A673 (cell line): ENCODE results near the gene GALNT2. TPM values are rescaled to one million over a fixed set of nuclear protein-coding genes. Genes with fewer than 3 reads are reported as not detected.

Source experiments
- BruUV-seq: library from RNA; stranded (reverse); fragments of 400-500 nt; replicated peaks from 2 replicates; lab custom pipeline; 2021; lab: Mats Ljungman, UMichigan
- CTCF ChIA-PET: fragments of 300-600 bp; sonication (Branson Sonifier 250); formaldehyde crosslinking; loops from one replicate; lab custom pipeline; 2022; ENCODE audit warnings: antibody characterized with exemption; lab: Charles Lee
- POLR2A ChIA-PET: fragments of 300-600 bp; sonication (Branson Sonifier 250); formaldehyde crosslinking; loops from one replicate; lab custom pipeline; 2022; ENCODE audit warnings: antibody characterized with exemption; ENCODE audit not compliant: low non-redundant PET; lab: Charles Lee
- DNase-seq: peaks from one replicate; pipeline ENCODE4 v3.0.0-alpha.2; 2015; ENCODE audit warnings: low spot score
- H3K27ac ChIP-seq: fragments of 200-600 bp; sonication (generic); 2 replicates; pipeline ENCODE4 v1.5.1; 2016; ENCODE audit warnings: mixed run types, low read depth, mild to moderate bottlenecking, mixed read lengths, antibody characterized with exemption, low read length; ENCODE audit not compliant: poor library complexity, severe bottlenecking
- H3K27me3 ChIP-seq: fragments of 200-600 bp; sonication (generic); replicated peaks from 2 replicates; pipeline ENCODE4 v1.6.1; 2017; ENCODE audit warnings: mixed run types, low read depth, mild to moderate bottlenecking, mixed read lengths, antibody characterized with exemption, low read length; ENCODE audit not compliant: insufficient read depth, poor library complexity
- H3K36me3 ChIP-seq: fragments of 200-600 bp; sonication (generic); 2 replicates; pipeline ENCODE4 v1.6.1; 2016; ENCODE audit warnings: mixed run types, mild to moderate bottlenecking, mixed read lengths, antibody characterized with exemption, low read length; ENCODE audit not compliant: insufficient read depth, poor library complexity, severe bottlenecking
- H3K4me1 ChIP-seq: fragments of 200-600 bp; sonication (generic); 2 replicates; pipeline ENCODE4 v1.6.1; 2017; ENCODE audit warnings: mixed run types, mild to moderate bottlenecking, mixed read lengths, antibody characterized with exemption, low read length; ENCODE audit not compliant: insufficient read depth, poor library complexity, severe bottlenecking
- H3K4me3 ChIP-seq: fragments of 200-600 bp; sonication (generic); 2 replicates; pipeline ENCODE4 v1.5.1; 2016; ENCODE audit warnings: low read depth, mixed run types, mild to moderate bottlenecking, mixed read lengths, low read length; ENCODE audit not compliant: poor library complexity, severe bottlenecking
- H3K9me3 ChIP-seq: fragments of 200-600 bp; sonication (generic); 2 replicates; pipeline ENCODE4 v1.6.1; 2016; ENCODE audit warnings: mixed run types, low read depth, mild to moderate bottlenecking, mixed read lengths, antibody characterized with exemption, low read length; ENCODE audit not compliant: poor library complexity, severe bottlenecking
- EZH2 ChIP-seq: fragments of 200-600 bp; sonication (generic); IDR thresholded peaks from 2 replicates; pipeline ENCODE4 v1.6.1; 2017; ENCODE audit warnings: borderline replicate concordance, low read depth, mild to moderate bottlenecking, mixed read lengths, antibody characterized with exemption, low read length; ENCODE audit not compliant: poor library complexity, severe bottlenecking
- intact Hi-C: fragments of 100-400 bp; cut with micrococcal nuclease; formaldehyde crosslinking; loops from one replicate; pipeline ENCODE4 v1.10.0; 2022; ENCODE audit not compliant: unreplicated experiment
- total RNA-seq: library from RNA; stranded (reverse); gene quantifications from 2 replicates; pipeline ENCODE4 v1.2.3, GENCODE V29; 2021
- TF ChIP-seq, protein P1 (sequence below): fragments of 300-800, 200-600 bp; sonication (generic); conservative IDR thresholded peaks from 2 replicates; pipeline ENCODE4 v1.5.1; 2017; ENCODE audit warnings: low read depth, mild to moderate bottlenecking, antibody characterized with exemption, low read length, moderate library complexity, mixed read lengths

The GALNT2 gene
- total RNA-seq, 1 experiment from 2014 or later = 94.6 TPM

DNA sequence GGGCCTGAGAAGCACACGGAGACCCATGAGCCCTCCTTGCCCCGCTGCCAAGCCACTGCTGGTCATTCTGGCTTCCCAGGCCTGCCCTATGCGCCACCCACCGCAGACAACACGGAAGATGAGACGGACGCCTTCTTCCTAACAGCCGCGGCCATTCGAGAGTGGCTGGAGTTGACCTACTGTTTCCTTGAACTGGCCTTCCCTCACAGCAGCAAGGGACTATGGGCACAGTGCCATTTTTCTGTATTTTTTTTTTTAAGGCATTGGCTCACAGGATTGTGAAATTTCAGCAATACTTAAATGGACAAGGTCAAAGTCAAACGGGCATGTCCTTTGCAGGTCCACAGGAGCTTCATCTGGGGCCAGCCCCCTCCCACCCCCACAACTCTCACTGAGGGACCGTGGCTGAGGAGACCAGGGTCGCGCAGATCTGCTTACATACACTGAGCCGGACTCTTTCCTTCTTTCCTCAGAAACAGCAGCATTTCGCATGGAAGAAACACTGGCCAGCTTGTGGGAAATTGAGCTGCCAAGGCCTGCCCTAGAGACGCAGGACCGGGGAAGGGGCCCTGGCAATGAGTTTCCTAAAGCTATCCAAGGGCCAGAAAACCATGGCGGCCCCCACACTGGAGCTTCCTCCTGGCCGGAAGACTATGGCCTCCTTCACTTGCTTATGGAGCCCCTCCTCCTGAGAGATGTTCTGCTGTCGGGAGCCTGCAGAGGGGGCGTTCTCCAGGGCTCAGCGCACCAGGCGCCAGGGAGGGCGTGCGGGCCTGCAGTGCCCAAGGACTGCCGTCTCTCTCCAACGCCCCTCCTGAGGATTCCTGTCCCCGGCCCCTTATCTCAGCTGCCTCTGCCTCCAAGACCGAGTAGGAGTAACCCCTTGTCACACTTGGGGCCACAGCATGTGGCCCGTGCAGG, 260.2 kb downstream of the GALNT2 start:
- no TSS peak for BruUV-seq
- CTCF ChIA-PET = no interaction called here
- DNase-seq = no peak
- Histone ChIP-seq H3K27me3 (no peaks in the 10 kb centered on the region), H3K9me3 (no peaks in the 10 kb centered on the region), H3K4me3 (no peak overlapping the region), H3K4me1 (no peaks in the 10 kb centered on the region), H3K36me3 (no peaks in the 10 kb centered on the region), H3K27ac (no peak overlapping the region)
- TF ChIP-seq, protein P1, sequence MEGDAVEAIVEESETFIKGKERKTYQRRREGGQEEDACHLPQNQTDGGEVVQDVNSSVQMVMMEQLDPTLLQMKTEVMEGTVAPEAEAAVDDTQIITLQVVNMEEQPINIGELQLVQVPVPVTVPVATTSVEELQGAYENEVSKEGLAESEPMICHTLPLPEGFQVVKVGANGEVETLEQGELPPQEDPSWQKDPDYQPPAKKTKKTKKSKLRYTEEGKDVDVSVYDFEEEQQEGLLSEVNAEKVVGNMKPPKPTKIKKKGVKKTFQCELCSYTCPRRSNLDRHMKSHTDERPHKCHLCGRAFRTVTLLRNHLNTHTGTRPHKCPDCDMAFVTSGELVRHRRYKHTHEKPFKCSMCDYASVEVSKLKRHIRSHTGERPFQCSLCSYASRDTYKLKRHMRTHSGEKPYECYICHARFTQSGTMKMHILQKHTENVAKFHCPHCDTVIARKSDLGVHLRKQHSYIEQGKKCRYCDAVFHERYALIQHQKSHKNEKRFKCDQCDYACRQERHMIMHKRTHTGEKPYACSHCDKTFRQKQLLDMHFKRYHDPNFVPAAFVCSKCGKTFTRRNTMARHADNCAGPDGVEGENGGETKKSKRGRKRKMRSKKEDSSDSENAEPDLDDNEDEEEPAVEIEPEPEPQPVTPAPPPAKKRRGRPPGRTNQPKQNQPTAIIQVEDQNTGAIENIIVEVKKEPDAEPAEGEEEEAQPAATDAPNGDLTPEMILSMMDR = no peak
- TF ChIP-seq EZH2 = no peak
- intact Hi-C loops = no loop called here
- POLR2A ChIA-PET = no interaction called here

DNA sequence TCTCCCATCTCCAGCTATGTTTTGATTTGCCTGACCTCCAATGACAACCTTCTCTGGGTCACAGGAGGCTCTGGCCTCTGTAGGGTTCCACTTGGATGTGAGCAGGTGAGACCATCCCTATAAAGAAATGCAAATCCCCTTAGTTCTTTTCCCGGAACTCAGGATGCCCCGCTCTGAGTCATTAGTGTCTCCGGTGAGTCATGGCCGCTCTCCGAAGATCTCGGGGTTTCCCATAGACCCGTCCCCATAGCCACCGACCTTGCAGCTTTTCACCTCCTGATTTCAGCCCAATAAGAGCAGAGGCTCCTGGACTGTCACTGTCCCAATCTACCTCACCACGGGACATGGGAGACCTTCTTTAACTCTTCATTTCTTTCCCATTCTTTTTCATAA, 260.9 kb downstream of the GALNT2 start:
- Histone ChIP-seq H3K27ac (no peak overlapping the region), H3K4me3 (no peak overlapping the region), H3K9me3 (no peaks in the 10 kb centered on the region), H3K4me1 (no peaks in the 10 kb centered on the region), H3K27me3 (no peaks in the 10 kb centered on the region), H3K36me3 (no peaks in the 10 kb centered on the region)
- intact Hi-C loops = no loop called here
- peak; percentile 28 for DNase-seq
- no TSS peak for BruUV-seq
- TF ChIP-seq EZH2 = no peak
- TF ChIP-seq, protein P1 = no peak
- CTCF ChIA-PET = no interaction called here
- POLR2A ChIA-PET = no interaction called here

DNA sequence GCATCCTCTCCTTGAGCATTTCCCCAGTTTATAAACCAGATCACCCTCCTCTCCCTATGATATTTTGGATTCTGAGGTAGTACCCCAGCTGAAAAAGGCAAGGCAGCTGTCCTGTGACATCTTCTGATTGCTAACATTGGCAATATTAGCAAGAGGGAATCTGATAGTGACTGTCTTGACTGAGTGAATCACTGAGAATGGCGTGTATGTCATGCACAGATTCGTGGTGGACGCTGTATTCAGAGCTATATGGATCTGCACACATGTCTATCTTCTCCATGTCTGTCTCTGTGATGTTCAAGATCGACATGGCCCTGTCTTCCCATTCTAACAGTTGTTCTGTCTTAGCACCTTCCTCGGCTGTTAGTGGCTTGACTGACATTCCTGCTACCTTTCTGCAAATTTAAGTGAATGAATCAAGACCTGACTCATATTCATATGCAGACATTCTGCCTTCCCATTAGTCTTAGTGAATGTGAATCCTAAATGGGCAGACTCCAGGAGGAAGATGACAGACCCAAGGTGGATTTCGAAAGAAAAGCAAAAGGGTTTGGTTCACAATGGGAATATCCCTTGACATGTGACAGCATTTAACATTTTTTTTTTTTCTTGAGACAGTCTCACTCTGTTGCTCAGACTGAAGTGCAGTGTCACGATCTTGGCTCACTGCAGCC, 261.4 kb downstream of the GALNT2 start:
- no TSS peak for BruUV-seq
- Histone ChIP-seq H3K27ac (no peak overlapping the region), H3K9me3 (no peaks in the 10 kb centered on the region), H3K4me3 (no peak overlapping the region), H3K36me3 (no peaks in the 10 kb centered on the region), H3K27me3 (no peaks in the 10 kb centered on the region), H3K4me1 (no peaks in the 10 kb centered on the region)
- ChIA-PET CTCF (no interaction called here), POLR2A (interaction anchor here (0.6 kb wide), 1 partner anchor 14 kb away, joined by 6 read pairs; no protein-coding TSS in a partner anchor)
- DNase-seq = no peak
- intact Hi-C loops = no loop called here
- TF ChIP-seq EZH2 = no peak
- TF ChIP-seq, protein P1 = no peak
